HG03066 (cell line): ENCODE data around the gene LY6G5B.

ENCODE experiments used
- ATAC-seq: cut with Tn5 transposase; IDR thresholded peaks from one replicate; pipeline ENCODE4 v1.9.1; 2021; ENCODE audit warnings: low read depth; ENCODE audit not compliant: unreplicated experiment

Gene LY6G5B

DNA sequence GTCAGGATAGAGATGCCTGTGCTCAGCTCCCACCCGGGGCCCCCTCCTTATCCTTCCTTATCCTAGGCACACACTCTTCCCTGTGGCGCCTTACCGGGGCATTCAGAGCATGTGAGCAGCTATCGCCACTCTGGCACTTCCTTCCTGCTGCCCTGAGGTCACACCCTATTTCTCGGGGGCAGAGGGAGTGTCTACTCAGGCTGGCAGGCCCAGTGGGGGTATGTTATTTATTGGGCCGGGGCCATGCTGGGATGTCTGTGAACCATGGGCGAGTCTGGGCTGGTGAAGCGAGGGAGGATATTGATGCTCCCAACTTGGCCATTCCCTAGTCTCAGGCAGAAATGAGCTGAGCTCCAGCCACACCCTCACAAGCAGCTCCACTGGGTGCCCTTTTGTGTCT is 41.5 kb downstream of the LY6G5B start:
- ATAC-seq = no peak

- ATAC-seq = no peak
Measured at GRCh38 chr6:31712296-31712695, 42.5 kb downstream of the LY6G5B start.

DNA sequence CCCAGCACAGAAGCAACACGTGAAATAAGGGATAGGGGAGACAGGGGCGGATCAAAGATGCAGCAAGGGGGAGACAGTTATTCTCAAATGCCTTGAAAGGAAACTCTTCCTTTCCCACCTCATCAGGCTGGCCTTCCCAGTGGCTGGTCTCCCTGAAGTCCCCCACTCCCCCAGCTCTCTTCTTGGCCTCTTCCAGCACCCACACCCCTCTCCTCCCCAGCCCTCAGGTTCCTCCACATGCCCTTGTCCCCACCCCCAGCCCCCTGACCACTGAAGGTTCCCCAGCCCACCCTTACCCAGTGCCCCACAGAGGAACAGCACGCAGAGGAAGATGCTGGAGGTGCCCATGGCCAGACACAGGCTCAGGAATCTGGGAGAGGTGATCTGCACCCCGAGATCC is 43.7 kb downstream of the LY6G5B start:
- no peak for ATAC-seq

DNA sequence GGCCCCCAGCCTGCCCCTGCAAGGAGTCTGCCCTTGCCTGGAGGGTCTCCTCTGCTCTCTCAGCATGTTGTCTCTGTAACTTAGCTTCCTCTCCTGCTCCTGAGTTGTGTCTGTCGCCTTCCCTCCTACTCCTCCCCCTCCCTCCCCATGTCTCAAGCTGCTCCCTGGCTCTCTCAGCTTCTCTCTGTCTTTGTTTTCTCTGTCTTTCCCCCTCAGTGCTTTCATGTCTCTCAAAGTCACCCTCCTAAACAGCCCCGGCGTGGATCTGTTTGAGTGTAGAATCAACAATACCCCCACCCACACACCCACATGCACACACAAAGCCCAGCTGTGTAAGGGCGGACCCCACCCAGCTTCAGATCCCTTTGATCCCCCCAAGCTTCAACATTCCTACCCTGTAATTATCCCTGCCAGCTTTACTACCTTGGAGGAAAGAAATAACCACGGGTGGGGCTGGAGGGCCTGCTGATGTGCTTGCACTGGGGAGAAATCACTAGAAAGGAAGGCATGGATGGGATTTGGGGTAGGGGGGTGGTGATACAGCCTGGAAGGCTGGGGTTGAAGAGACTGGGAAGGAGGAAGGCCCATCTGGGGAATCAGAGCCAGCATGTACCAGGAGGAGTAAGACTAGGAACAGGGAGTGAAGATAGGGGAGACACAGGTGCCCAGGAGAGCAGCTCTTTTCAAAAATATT is 44.4 kb downstream of the LY6G5B start:
- no peak for ATAC-seq

GRCh38 chr6:31715022-31715958 is 45.5 kb downstream of the LY6G5B start, which contains the start of gene LY6G6D:
TSS of gene LY6G6D (plus strand) at chr6:31715348. CDS start at chr6:31715356, 8 bp downstream.
- no peak for ATAC-seq

DNA sequence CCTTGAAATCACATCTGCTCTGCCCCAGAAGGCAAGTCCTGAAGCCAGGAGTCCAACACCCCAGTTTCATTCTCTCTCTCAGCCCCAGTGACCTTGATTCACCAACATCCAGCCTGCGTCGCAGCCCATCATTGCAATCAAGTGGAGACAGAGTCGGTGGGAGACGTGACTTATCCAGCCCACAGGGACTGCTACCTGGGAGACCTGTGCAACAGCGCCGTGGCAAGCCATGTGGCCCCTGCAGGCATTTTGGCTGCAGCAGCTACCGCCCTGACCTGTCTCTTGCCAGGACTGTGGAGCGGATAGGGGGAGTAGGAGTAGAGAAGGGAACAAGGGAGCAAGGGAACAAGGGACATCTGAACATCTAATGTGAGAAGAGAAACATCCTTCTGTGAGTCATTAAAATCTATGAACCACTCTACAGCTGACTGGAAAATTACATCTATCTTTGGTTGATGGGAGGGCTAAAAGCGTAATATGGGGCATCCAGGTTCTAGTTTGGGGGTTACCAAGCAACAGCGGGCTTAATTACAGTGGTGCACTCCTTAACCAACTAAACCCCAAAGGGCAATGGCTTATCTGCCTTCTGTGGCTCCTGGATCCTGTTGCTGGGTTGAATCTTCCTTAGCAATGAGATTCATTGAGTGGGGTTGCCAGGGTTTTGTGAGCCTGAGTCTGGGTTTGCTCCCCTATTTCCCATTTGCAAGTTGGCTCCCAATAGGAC is 47.9 kb downstream of the LY6G5B start:
- no peak for ATAC-seq

GRCh38 chr6:31718265-31718664 is 48.5 kb downstream of the LY6G5B start:
- no peak for ATAC-seq

DNA sequence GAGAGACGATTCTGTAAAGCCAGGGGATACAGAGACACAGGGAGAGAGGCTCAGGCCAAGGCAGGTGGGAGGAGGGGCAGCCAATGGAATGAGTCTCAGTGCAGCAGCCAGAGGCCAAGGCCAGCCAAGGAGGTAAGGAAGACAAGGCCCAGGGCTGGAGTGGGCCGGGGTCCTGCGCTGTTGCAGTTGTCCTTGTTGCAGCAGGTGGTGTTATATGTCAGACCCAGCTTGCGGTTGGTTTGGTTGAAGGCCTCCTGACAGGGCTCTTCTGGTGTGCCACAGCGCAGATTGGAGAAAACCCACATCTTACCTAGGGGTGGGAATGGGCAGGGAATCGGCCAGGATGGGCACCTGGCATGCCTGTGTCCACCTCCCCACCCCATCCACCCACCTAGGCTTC is 49.2 kb downstream of the LY6G5B start:
- no peak for ATAC-seq

DNA sequence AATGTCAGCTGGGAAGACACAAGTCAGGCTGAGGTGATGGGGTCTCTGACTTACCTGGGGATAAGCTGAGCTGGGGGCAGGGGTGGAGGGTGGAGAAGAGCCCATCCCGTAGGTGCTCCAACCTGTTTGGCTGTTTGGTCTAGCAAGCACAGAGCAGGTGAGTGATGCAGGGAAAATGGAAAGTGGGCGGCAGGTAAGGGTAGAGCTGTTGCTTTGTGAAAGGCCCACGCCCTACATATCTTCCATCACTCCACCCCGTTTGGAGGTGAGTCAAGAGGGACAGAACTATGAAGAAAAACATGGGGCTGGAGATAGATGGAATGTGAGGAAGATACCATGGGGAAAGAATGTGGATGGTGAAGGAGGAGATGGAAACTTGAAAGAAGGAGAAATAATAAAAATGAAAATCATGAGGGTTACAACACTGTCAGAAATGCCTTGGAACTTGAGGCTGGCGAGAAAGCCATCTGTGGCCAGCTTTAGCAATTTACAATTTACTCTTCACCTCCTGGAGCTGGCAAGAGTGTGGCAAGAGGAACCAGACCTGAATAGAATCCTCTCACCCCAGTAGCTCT is 50.5 kb downstream of the LY6G5B start:
- no peak for ATAC-seq

DNA sequence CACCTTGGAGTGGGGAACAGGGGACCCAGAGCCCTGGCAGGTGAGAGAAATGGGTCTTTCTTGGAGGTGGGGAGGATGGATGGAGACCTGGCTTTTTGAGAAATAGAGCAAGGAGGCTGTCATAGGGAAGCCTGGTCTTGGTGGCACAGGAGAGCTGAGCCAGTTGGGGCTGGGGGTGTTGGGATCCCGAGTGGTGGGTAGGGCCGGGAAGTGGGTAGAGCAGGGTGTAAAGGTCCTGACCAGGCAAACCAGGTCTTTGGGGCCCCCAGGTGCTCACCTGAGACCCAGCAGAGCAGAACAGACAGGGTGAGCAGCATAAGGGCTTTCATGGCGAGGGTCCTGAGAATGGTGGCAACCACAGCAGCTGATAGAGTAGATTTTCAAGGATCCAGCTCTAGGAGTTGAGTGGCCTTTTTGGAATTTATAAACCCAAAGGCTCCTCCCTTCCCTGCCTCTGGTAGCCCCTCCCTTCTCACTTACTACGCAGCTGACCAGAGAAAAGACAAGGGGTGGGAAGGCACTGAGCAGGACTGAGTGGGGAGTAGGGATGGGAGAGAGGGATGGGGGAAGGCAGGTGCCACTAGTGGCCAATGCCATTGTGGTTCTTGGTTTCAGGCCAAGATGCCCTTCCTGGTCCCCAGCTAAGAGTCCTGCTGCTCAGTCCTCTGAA is 51.7 kb downstream of the LY6G5B start, which contains the start of gene LY6G6C:
Gene LY6G6C (minus strand): TSS at position 396 of the 670 bp plus-strand sequence. CDS start 67 bp downstream, at position 329.
- no peak for ATAC-seq

GRCh38 chr6:31722173-31722572 is 52.4 kb downstream of the LY6G5B start:
- no peak for ATAC-seq
